WTC11 (cell line): ENCODE data around the gene LHX3. TPM values are rescaled to one million over a fixed set of nuclear protein-coding genes. Genes with fewer than 3 reads are reported as not detected.

Experiments
- ATAC-seq: fragments of 200-7000 bp; cut with Tn5 transposase; 2 replicates; pipeline ENCODE4 v1.10.0; 2021; ENCODE audit warnings: mild to moderate bottlenecking, moderate library complexity
- CTCF ChIA-PET: fragments of 300-600 bp; sonication (Branson Sonifier 250); formaldehyde crosslinking; loops from one replicate; lab custom pipeline; 2021; ENCODE audit warnings: antibody characterized with exemption; lab: Charles Lee
- POLR2A ChIA-PET: fragments of 350-600 bp; sonication (Branson Sonifier 250); formaldehyde crosslinking; loops from one replicate; lab custom pipeline; 2021; ENCODE audit warnings: antibody characterized with exemption; lab: Charles Lee
- DNase-seq: peaks from one replicate; pipeline ENCODE4 v3.0.0; 2021; ENCODE audit warnings: low spot score
- H3K27ac Mint-ChIP-seq: 2 replicates; pipeline ENCODE4 v1.8.0; 2021; ENCODE audit warnings: mixed read lengths
- H3K27me3 Mint-ChIP-seq: 2 replicates; pipeline ENCODE4 v1.8.0; 2021; ENCODE audit warnings: low read depth, mild to moderate bottlenecking, moderate library complexity, mixed read lengths
- H3K36me3 Mint-ChIP-seq: 2 replicates; pipeline ENCODE4 v1.8.0; 2021; ENCODE audit warnings: mixed read lengths
- H3K4me1 Mint-ChIP-seq: 2 replicates; pipeline ENCODE4 v1.8.0; 2022; ENCODE audit warnings: mixed read lengths
- H3K4me3 Mint-ChIP-seq: 2 replicates; pipeline ENCODE4 v1.8.0; 2021; ENCODE audit warnings: mild to moderate bottlenecking, moderate library complexity, mixed read lengths
- H3K9me3 Mint-ChIP-seq: 2 replicates; pipeline ENCODE4 v1.8.0; 2021; ENCODE audit warnings: mixed read lengths
- ATF1 ChIP-seq: sonication (generic); formaldehyde crosslinking; IDR thresholded peaks from 2 replicates; pipeline ENCODE4 v1.8.1; 2023; ENCODE audit warnings: mild to moderate bottlenecking, moderate library complexity, missing genetic modification reagents
- ATF3 ChIP-seq: sonication (generic); formaldehyde crosslinking; conservative IDR thresholded peaks from 2 replicates; pipeline ENCODE4 v1.8.1; 2022; ENCODE audit warnings: mild to moderate bottlenecking, missing genetic modification reagents
- E2F4 ChIP-seq: sonication (generic); formaldehyde crosslinking; IDR thresholded peaks from 2 replicates; pipeline ENCODE4 v1.8.1; 2022; ENCODE audit warnings: low read depth, mild to moderate bottlenecking, moderate library complexity, missing genetic modification reagents, borderline replicate concordance
- E2F5 ChIP-seq: sonication (generic); formaldehyde crosslinking; IDR thresholded peaks from 2 replicates; pipeline ENCODE4 v1.8.1; 2022; ENCODE audit warnings: mild to moderate bottlenecking, moderate library complexity, missing genetic modification reagents
- EMX1 ChIP-seq: fragments of 250-450 bp; sonication (Bioruptor Pico); IDR thresholded peaks from 2 replicates; pipeline ENCODE4 v1.8.0; 2021; ENCODE audit warnings: mild to moderate bottlenecking
- FOXK1 ChIP-seq: sonication (generic); formaldehyde crosslinking; IDR thresholded peaks from 2 replicates; pipeline ENCODE4 v1.8.0; 2022; ENCODE audit warnings: mild to moderate bottlenecking, moderate library complexity, missing genetic modification reagents
- FOXP1 ChIP-seq: sonication (generic); formaldehyde crosslinking; IDR thresholded peaks from 2 replicates; pipeline ENCODE4 v1.8.0; 2022; ENCODE audit warnings: missing genetic modification reagents, mild to moderate bottlenecking, moderate library complexity, borderline replicate concordance
- GABPB1 ChIP-seq: sonication (generic); formaldehyde crosslinking; IDR thresholded peaks from 2 replicates; pipeline ENCODE4 v1.8.1; 2023; ENCODE audit warnings: mild to moderate bottlenecking, missing genetic modification reagents
- GTF2I ChIP-seq: fragments of 250-450 bp; sonication (Bioruptor Pico); conservative IDR thresholded peaks from 2 replicates; pipeline ENCODE4 v1.4.0; 2021; ENCODE audit warnings: mild to moderate bottlenecking
- HMGA2 ChIP-seq: fragments of 250-450 bp; sonication (Bioruptor Pico); IDR thresholded peaks from 2 replicates; pipeline ENCODE4 v1.4.0; 2021; ENCODE audit warnings: mild to moderate bottlenecking, moderate library complexity
- JAZF1 ChIP-seq: fragments of 250-450 bp; sonication (Bioruptor Pico); IDR thresholded peaks from 2 replicates; pipeline ENCODE4 v1.9.0; 2021; ENCODE audit warnings: moderate library complexity, mild to moderate bottlenecking, inconsistent platforms
- KAT7 ChIP-seq: sonication (generic); formaldehyde crosslinking; IDR thresholded peaks from 2 replicates; pipeline ENCODE4 v1.8.1; 2023; ENCODE audit warnings: missing genetic modification reagents, mild to moderate bottlenecking, borderline replicate concordance
- MAX ChIP-seq: sonication (generic); formaldehyde crosslinking; IDR thresholded peaks from 2 replicates; pipeline ENCODE4 v1.8.0; 2022; ENCODE audit warnings: mild to moderate bottlenecking, missing genetic modification reagents
- NFATC4 ChIP-seq: fragments of 250-450 bp; sonication (Bioruptor Pico); IDR thresholded peaks from 2 replicates; pipeline ENCODE4 v1.9.0; 2021; ENCODE audit warnings: mild to moderate bottlenecking
- NFE2L1 ChIP-seq: sonication (generic); formaldehyde crosslinking; IDR thresholded peaks from 2 replicates; pipeline ENCODE4 v1.8.1; 2023; ENCODE audit warnings: missing genetic modification reagents
- NR3C1 ChIP-seq: sonication (generic); formaldehyde crosslinking; conservative IDR thresholded peaks from 2 replicates; pipeline ENCODE4 v1.8.1; 2023; ENCODE audit warnings: low read depth, mild to moderate bottlenecking, missing genetic modification reagents
- RORB ChIP-seq: fragments of 250-450 bp; sonication (Bioruptor Pico); IDR thresholded peaks from 2 replicates; pipeline ENCODE4 v1.9.0; 2021; ENCODE audit warnings: mild to moderate bottlenecking
- SMAD4 ChIP-seq: sonication (generic); formaldehyde crosslinking; IDR thresholded peaks from 2 replicates; pipeline ENCODE4 v1.8.0; 2022; ENCODE audit warnings: mild to moderate bottlenecking, missing genetic modification reagents
- TEAD1 ChIP-seq: sonication (generic); formaldehyde crosslinking; IDR thresholded peaks from 2 replicates; pipeline ENCODE4 v1.8.0; 2022; ENCODE audit warnings: mild to moderate bottlenecking, missing genetic modification reagents
- TEAD4 ChIP-seq: sonication (generic); formaldehyde crosslinking; IDR thresholded peaks from 2 replicates; pipeline ENCODE4 v1.8.0; 2022; ENCODE audit warnings: mild to moderate bottlenecking, missing genetic modification reagents
- TP53 ChIP-seq: sonication (generic); formaldehyde crosslinking; IDR thresholded peaks from 2 replicates; pipeline ENCODE4 v1.8.1; 2023; ENCODE audit warnings: mild to moderate bottlenecking, missing genetic modification reagents
- ZNF263 ChIP-seq: sonication (generic); formaldehyde crosslinking; IDR thresholded peaks from 2 replicates; pipeline ENCODE4 v1.8.1; 2022; ENCODE audit warnings: low read depth, mild to moderate bottlenecking, moderate library complexity, missing genetic modification reagents
- ZNF281 ChIP-seq: sonication (generic); formaldehyde crosslinking; IDR thresholded peaks from 2 replicates; pipeline ENCODE4 v1.8.0; 2023; ENCODE audit warnings: mild to moderate bottlenecking, missing genetic modification reagents
- ZNF396 ChIP-seq: fragments of 250-450 bp; sonication (Bioruptor Pico); IDR thresholded peaks from 2 replicates; pipeline ENCODE4 v1.8.0; 2021; ENCODE audit warnings: mild to moderate bottlenecking, moderate library complexity, borderline replicate concordance
- ZNF425 ChIP-seq: fragments of 250-450 bp; sonication (Bioruptor Pico); conservative IDR thresholded peaks from 2 replicates; pipeline ENCODE4 v1.9.0; 2021; ENCODE audit warnings: mild to moderate bottlenecking
- total RNA-seq: library from RNA; stranded (reverse); gene quantifications from 3 replicates; pipeline ENCODE4 v1.2.3, GENCODE V29; 2021

Gene LHX3
- total RNA-seq, 1 experiment from 2014 or later: not detected

- TF ChIP-seq ZNF425 (CRISPR knock-in tag): no peak
- TF ChIP-seq NFE2L1 (CRISPR knock-in tag): no peak
- no peak for TF ChIP-seq MAX
- no peak for TF ChIP-seq NFATC4 (CRISPR knock-in tag)
- no peak for TF ChIP-seq GTF2I (CRISPR knock-in tag)
- no peak for TF ChIP-seq E2F4 (CRISPR knock-in tag)
- no peak for TF ChIP-seq NR3C1
- no peak for TF ChIP-seq HMGA2 (CRISPR knock-in tag)
- no peak for TF ChIP-seq JAZF1 (CRISPR knock-in tag)
These were observed 24.3 kb downstream of the LHX3 start (continued) for GRCh38 chr9:136180586-136180985.

GRCh38 chr9:136179761-136180160 is 25.2 kb downstream of the LHX3 start:
- ATAC-seq: no peak
- H3K4me3 Mint-ChIP-seq: no peak overlapping the region
- H3K27ac Mint-ChIP-seq: no peak overlapping the region
- H3K9me3 Mint-ChIP-seq: no peaks in the 10 kb centered on the region
- DNase-seq: no peak
- POLR2A ChIA-PET: no interaction called here
- CTCF ChIA-PET: interaction anchor here (0.6 to 2.7 kb wide), 3 partner anchors 10 to 242 kb away, joined by 3 to 18 read pairs (median 5); no protein-coding TSS in a partner anchor
- 0 out of 2 replicates have a peak, but pooled peaks have one; percentile 39 for TF ChIP-seq FOXP1
- TF ChIP-seq GABPB1 (CRISPR knock-in tag): no peak
- H3K27me3 Mint-ChIP-seq: no peaks in the 10 kb centered on the region
- H3K36me3 Mint-ChIP-seq: no peaks in the 10 kb centered on the region
- no peaks in the 10 kb centered on the region for H3K4me1 Mint-ChIP-seq

- DNase-seq (peak; percentile 12), ATAC-seq (no peak)
- H3K27me3 Mint-ChIP-seq: no peaks in the 10 kb centered on the region
- ChIA-PET CTCF (interaction anchor here (0.6 to 2.7 kb wide), 7 partner anchors 9 to 242 kb away, joined by 3 to 18 read pairs (median 3); no protein-coding TSS in a partner anchor), POLR2A (no interaction called here)
- no peaks in the 10 kb centered on the region for H3K9me3 Mint-ChIP-seq
- H3K4me1 Mint-ChIP-seq: no peaks in the 10 kb centered on the region
- H3K36me3 Mint-ChIP-seq: no peaks in the 10 kb centered on the region
- no peak overlapping the region for H3K27ac Mint-ChIP-seq
- no peak overlapping the region for H3K4me3 Mint-ChIP-seq
- TF ChIP-seq TEAD4 (CRISPR knock-in tag) (no peak), FOXK1 (CRISPR knock-in tag) (no peak), ATF3 (no peak), TEAD1 (CRISPR knock-in tag) (no peak), E2F5 (CRISPR knock-in tag) (no peak), ZNF396 (no peak), TP53 (CRISPR knock-in tag) (no peak), ZNF281 (CRISPR knock-in tag) (no peak), ZNF263 (CRISPR knock-in tag) (no peak), KAT7 (CRISPR knock-in tag) (no peak), MAX (no peak), EMX1 (no peak), RORB (CRISPR knock-in tag) (no peak), ATF1 (CRISPR knock-in tag) (no peak), NFATC4 (CRISPR knock-in tag) (no peak), SMAD4 (CRISPR knock-in tag) (no peak)
These were observed 25.8 kb downstream of the LHX3 start for GRCh38 chr9:136179101-136179616.
